Measurements from ENCODE around the gene SPECC1.
"Not testable (repeated sequence)": the region's sequence is repeated elsewhere in the genome, so short reads cannot be mapped to it uniquely, and the experiment has no call there.

SPECC1 gene

DNA sequence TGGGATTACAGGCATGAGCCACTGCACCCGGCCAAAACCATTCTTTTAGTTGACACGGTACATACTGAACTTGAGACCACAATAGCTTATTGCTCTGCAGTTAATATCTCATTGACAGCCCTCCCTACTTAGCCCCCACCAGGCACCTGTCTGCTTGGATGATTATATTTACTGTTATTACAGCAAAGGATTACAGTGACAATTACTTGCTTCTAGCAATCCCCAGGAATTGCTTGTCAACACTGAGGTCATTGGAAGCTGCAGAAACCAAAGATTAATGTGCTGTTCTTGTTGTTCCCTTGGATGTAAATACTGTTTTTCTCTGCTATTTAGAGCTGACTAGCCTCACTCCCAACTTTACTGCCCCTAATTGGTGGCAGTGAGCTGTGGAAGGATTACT is 247.0 kb downstream of the SPECC1 start:
- TF ChIP-seq, protein P1, sequence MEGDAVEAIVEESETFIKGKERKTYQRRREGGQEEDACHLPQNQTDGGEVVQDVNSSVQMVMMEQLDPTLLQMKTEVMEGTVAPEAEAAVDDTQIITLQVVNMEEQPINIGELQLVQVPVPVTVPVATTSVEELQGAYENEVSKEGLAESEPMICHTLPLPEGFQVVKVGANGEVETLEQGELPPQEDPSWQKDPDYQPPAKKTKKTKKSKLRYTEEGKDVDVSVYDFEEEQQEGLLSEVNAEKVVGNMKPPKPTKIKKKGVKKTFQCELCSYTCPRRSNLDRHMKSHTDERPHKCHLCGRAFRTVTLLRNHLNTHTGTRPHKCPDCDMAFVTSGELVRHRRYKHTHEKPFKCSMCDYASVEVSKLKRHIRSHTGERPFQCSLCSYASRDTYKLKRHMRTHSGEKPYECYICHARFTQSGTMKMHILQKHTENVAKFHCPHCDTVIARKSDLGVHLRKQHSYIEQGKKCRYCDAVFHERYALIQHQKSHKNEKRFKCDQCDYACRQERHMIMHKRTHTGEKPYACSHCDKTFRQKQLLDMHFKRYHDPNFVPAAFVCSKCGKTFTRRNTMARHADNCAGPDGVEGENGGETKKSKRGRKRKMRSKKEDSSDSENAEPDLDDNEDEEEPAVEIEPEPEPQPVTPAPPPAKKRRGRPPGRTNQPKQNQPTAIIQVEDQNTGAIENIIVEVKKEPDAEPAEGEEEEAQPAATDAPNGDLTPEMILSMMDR (IDR thresholded peaks at IDR 0.05; ENCODE audit: insufficient read depth, low read depth, low read length, missing control alignments) = no peak
- DNase-seq (ENCODE audit: low read depth) = no peak
- H3K4me3 ChIP-seq (ENCODE audit: low read length) = no peak overlapping the region

DNA sequence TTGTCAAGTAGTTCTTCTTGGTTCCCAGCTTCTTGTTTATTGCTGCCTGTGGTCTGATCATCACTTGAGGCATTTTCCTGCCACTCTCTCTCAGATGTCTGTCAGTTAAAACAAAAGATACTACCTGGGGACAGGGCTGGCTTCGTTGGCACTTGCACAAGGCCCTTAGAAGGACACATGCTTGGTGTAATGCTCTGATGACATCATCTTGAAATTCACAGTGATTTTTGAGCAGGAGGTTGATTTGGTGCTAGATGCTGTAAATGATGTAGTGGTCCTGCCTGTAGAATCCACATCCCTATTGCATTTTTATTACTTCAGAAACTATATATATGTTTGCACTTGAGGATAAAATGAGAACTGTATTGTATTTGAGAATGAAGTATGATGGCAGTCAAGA is 247.8 kb downstream of the SPECC1 start:
- no peak for DNase-seq (ENCODE audit: low read depth)

DNA sequence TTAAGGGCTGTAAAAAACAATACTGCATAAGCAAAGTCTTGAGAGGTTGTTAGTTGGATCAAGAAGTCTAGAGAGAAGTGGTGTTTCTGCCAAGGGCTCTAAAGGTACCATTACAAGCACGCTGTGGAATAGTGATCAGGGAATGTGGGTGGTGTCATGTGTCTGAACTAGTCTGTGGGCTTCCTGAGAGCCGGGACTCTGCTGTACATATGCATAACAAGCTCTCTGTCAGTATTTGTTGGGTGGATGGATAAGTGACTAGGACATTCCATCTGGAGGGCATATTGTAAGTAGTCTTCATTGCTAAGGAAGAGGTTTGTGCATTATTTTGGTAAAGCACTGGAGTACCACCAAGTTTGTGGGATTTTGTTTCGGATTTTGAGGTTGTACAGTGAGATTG is 248.6 kb downstream of the SPECC1 start:
- no peak for DNase-seq (ENCODE audit: low read depth)
- TF ChIP-seq, protein P1 (IDR thresholded peaks at IDR 0.05; ENCODE audit: insufficient read depth, low read depth, low read length, missing control alignments) = no peak
- no peak overlapping the region for H3K4me3 ChIP-seq (ENCODE audit: low read length)

More for the DNA sequence above, 247.8 kb downstream of the SPECC1 start:
- no peak overlapping the region for H3K4me3 ChIP-seq (ENCODE audit: low read length)
- TF ChIP-seq, protein P1 (IDR thresholded peaks at IDR 0.05; ENCODE audit: insufficient read depth, low read depth, low read length, missing control alignments) = no peak

DNA sequence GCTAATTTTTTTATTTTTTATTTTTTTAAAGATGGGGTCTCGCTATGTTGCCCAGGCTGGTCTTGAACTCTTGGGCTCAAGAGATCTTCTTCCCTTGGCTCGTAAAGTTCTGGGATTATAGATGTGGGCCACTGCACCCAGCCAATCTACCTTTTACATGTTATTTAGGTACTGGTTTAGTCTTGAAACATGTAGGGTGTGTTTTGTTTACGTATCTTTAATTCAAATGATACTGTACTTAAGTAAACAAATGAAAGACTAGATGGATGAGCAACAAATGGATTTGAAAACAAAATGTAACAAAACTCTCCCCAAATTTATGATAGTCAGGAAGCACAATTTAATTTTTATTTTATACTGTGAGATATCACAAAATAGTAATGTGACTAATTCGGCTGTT is 250.5 kb downstream of the SPECC1 start:
- TF ChIP-seq, protein P1 (IDR thresholded peaks at IDR 0.05; ENCODE audit: insufficient read depth, low read depth, low read length, missing control alignments) = no peak
- no peak for DNase-seq (ENCODE audit: low read depth)
- H3K4me3 ChIP-seq (ENCODE audit: low read length) = no peak overlapping the region

DNA sequence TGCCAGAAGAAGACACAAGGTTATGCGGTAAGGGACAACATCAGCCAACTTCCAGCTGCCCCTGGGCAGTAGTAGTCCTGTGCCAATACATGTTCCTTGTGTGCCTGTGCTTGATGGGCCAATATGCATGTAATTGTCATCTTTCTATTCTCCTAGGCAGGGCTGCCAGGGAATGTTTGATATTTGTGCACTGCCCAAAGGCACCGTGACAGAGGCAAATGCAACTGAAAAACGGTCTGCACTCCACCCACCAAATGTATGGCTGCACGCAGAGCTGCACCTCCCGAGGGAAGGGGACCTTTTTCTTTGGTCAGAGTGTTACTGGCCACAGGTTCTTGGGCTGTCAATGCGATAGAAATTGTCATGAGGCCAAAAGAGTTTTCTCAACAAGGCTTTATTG is 251.1 kb downstream of the SPECC1 start:
- no peak for DNase-seq (ENCODE audit: low read depth)
- TF ChIP-seq, protein P1 (IDR thresholded peaks at IDR 0.05; ENCODE audit: insufficient read depth, low read depth, low read length, missing control alignments) = no peak
- no peak overlapping the region for H3K4me3 ChIP-seq (ENCODE audit: low read length)

DNA sequence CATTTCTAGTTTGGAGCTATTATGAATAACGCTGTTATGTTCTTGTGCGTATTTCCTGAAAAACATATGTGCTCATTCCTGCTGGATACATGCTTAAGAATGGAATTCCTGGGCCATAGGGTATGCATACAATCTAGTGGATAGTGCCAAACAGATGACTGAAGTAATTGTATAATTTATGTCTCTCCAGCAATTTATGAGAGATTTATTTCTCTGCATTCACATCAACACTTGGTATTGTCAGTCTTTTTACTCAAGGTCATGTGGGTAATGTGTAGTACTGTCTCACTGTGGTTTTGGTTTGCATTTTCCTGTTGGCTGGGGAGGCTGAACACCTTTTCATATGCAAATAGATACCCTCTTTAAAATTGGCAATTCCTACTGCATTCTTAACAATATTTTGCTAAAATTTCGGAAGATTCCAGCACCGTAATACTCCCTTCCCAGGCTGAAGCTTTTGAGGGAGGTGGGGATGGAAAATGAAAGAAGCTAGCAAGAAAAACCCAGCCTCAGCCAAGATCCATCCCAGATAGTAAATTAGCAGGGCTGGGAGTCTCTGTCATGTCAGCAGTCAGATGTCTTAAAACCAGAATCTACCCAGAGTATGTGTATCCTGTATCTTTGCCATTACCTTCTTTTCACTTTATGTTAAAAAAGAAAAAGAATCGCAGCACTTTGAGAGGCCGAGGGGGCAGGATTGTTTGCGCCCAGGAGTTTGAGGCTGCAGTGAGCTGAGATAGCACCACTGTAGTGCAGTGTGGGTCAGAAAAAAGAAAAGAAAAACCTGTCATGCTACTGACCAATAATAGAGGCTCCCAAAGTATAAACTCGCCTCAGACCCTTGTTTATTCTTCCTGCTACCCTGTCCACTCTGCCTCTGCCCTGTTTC is 253.3 kb downstream of the SPECC1 start:
- TF ChIP-seq, protein P1 (IDR thresholded peaks at IDR 0.05; ENCODE audit: insufficient read depth, low read depth, low read length, missing control alignments) = no peak
- no peak overlapping the region for H3K4me3 ChIP-seq (ENCODE audit: low read length)
- no peak for DNase-seq (ENCODE audit: low read depth)

DNA sequence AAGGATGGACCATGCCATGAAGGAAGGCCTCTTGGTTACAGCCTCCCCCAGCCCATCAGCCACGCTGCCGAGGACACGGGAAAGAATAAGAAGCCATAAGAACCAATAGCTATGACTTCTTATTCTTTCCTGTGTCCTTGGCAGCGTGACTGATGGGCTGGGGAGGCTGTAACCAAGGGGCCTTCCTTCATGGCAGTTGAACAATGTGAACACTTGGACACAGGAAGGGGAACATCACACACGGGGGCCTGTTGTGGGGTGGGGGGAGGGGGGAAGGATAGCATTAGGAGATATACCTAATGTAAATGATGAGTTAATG is 253.9 kb downstream of the SPECC1 start:
- not testable (repeated sequence) for DNase-seq (ENCODE audit: low read depth)

More for the DNA sequence above, 253.9 kb downstream of the SPECC1 start:
- not testable (repeated sequence) for H3K4me3 ChIP-seq (ENCODE audit: low read length)

Measured in epithelial cell of esophagus (primary cell).